Sciatic nerve (tissue), 2 donors: ENCODE measurements around the gene MMP25. TPM values are rescaled to one million over a fixed set of nuclear protein-coding genes. Genes with fewer than 3 reads are reported as not detected.

Source experiments
- ATAC-seq: fragments of 200-7000 bp; cut with Tn5 transposase; one replicate; pipeline ENCODE4 v1.9.1; 2020; ENCODE audit warnings: mild to moderate bottlenecking, moderate library complexity
- DNase-seq: peaks from one replicate; pipeline ENCODE4 v3.0.0-alpha.2; 2020; ENCODE audit warnings: low spot score
- intact Hi-C: fragments of 100-400 bp; cut with DNase I; formaldehyde crosslinking; loops from one replicate; pipeline ENCODE4 v1.14.2; 2022
- total RNA-seq: library from RNA; stranded (reverse); fragmentation: NEBNext Ultra II Directional; extraction: Animal tissue kit (Norgen Biotek cat#: 25700); gene quantifications from one replicate; pipeline ENCODE4 v1.2.1, GENCODE V29; 2021
- donor health status: DM: no; HTN: no; CAD: no.
- donor health status: DM: no; HTN: no; CAD: no.

Gene MMP25
- total RNA-seq, 1 donor from 2014 or later = 9.1 TPM

DNA sequence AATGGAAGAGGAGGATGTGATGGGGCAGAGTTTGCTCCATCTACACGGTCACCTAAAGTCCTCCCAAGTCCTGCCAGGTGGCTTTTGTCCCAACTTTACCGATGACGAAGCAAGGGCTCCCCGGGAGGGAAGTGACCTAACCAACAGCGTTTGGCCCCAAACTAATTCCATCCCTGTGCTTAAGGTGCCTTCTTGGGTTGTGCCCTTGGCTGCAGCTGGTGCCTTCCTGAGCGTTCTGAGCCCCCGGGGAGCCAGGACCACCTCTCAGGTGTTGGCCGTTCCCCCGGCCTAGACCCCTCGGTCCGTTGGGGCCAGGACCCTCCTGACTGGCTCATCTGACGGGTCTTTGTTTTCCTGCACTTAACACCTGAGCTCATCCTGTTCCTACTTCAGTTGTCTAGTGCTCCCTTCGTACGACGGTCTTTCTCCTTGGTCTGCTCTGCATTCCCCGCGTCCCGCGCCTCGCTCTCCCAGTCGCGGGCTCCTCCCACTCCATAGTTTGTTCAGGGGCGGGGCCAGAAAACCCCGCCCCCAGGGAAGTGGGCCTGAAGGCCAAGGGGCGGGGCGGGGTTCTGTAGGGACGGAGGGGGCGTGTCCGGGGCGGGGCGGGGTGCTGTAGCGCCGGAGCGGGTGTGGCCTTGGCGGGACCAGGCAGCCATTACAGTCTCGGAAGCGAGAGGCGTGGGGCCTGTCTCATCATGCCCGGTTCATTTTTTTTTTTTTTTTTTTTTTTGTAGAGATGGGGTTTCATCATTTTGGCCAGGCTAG lies 53.6 kb downstream of the MMP25 start:
- intact Hi-C loops = no loop called here
- peak; percentile 91 for ATAC-seq
- DNase-seq = peak; percentile 89

DNA sequence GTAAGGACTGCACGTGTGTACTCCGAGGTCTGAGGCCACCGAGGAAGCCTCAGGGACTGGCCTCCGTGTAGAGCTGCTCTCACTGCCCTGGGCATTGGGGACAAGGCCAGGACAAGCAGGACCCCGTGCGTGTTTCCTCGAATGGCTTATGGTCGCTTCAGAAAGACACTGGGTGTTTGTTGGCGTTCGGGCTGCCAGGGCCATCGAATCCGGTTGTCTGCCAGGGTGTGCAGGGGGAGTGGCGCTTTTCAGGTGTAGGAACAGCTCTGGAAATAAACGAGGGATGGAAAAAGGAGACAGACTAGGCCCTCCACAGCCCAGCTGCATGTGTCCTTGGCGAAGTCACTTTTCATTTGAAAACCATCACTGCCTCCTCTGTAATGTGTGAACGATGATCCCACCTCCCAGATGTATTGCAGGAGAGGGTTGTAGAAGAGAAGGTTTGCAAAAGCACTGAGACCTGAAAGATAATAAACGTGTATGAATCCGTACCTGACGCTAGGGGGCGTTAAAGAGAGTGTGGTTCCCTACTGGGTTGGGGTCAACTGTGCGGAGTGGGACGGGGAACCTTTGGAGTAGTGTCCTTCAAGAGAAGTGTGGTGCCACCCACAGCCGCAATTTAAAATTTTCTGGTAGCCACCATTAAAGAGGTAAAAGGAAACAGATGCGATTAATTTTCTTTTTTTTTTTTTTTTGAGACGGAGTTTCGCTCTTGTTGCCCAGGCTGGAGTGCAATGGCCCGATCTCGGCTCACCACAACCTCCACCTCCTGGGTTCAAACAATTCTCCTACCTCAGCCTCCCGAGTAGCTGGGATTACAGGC lies 54.9 kb downstream of the MMP25 start:
- no peak for ATAC-seq
- intact Hi-C loops = no loop called here
- no peak for DNase-seq

DNA sequence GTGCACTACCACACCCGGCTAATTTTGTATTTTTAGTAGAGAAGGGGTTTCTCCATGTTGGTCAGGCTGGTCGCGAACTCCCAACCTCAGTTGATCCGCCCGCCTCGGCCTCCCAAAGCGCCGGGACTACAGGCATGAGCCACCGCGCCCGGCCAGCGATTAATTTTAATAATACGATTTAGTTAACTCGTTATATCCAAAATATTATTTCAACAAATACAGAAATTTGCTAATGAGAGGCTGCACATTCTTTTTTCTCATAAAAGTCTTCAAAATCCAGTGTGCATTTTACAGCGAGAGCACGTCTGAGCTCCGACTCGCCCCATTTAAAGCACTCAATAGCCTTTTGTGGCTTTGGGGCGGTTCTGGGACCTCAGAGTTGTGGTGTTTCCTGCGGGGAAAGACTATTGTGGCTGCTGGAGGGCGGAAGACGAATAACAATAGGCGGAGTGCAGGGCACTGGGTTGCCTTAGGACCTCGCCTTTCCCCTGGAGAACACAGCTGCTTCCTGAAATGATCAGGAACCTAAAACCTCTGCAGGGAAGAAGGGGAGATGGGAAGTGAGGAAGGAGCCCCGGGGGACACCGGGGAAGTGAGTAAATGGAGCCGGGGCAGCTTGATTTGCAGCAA lies 55.6 kb downstream of the MMP25 start:
- intact Hi-C loops = no loop called here
- DNase-seq (no peak), ATAC-seq (peak; percentile 9)

DNA sequence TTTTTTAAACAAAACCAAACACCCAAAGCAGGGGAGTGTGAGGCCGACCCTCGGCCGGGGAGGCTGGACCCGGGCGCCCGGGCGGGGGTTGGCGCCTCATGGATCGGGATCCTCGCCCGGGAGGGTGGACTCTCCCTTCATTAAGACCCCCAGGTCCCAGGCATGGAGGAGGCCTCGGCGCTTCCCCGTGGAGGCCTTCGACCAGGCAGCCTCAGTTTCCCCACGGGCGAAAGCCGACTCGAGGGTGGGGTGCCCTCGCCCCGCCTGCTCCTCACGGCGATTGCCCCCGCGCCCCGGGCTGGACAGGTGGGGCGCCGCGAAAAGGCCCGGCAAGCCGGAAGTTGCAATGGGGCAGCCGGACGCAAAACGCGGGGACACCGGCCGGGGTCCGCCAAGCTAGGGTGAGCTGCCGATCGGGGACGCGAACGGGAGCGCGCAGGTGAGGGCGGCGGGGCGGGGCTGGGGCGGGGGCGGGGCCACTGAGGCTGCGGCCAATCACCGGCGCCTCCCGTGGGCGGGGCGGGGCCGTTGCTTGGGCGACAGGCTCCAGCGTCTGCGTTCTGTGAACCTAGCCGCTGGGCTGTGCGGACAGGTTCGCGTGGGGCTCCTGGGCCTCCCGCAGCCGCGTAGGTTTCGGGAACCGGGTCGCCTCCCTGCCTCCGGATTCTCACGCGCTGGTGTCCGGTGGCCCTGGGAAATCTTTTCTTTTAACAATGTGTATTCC lies 60.0 kb downstream of the MMP25 start:
- DNase-seq (peak; percentile 91), ATAC-seq (peak; percentile 94)
- intact Hi-C loops = no loop called here

Other genes with a start within 250 kb of the MMP25 start
- not detected for gene PRSS41, start 248.1 kb upstream of the MMP25 start, total RNA-seq
- gene PRSS21, start 229.3 kb upstream of the MMP25 start, total RNA-seq = 0.40 TPM
- gene ZG16B, start 216.3 kb upstream of the MMP25 start, total RNA-seq = not detected
- gene PRSS22, start 188.4 kb upstream of the MMP25 start, total RNA-seq = 0.36 TPM
- gene FLYWCH2, start 163.3 kb upstream of the MMP25 start, total RNA-seq = 17.7 TPM
- gene FLYWCH1, start 134.6 kb upstream of the MMP25 start, total RNA-seq = 72.5 TPM
- not detected for gene KREMEN2, start 82.3 kb upstream of the MMP25 start, total RNA-seq
- 6.6 TPM for gene PAQR4, start 77.2 kb upstream of the MMP25 start, total RNA-seq
- gene PKMYT1, start 66.1 kb upstream of the MMP25 start, total RNA-seq = 1.9 TPM
- 0.53 TPM for gene CLDN9, start 33.6 kb upstream of the MMP25 start, total RNA-seq
- not detected for gene CLDN6, start 28.4 kb upstream of the MMP25 start, total RNA-seq
- gene TNFRSF12A, start 26.2 kb upstream of the MMP25 start, total RNA-seq = 13.6 TPM
- 65.9 TPM for gene HCFC1R1, start 22.6 kb upstream of the MMP25 start, total RNA-seq
- 13.6 TPM for gene THOC6, start 22.5 kb upstream of the MMP25 start, total RNA-seq
- gene BICDL2, start 9.6 kb upstream of the MMP25 start, total RNA-seq = 0.22 TPM
- 32.6 TPM for gene IL32, start 19.1 kb downstream of the MMP25 start, total RNA-seq
- not detected for gene ZSCAN10, start 52.7 kb downstream of the MMP25 start, total RNA-seq
- gene ZNF205, start 66.0 kb downstream of the MMP25 start, total RNA-seq = 12.3 TPM
- 9.0 TPM for gene ZNF213, start 88.5 kb downstream of the MMP25 start, total RNA-seq
- gene OR1F1, start 141.6 kb downstream of the MMP25 start, total RNA-seq = not detected
- 7.4 TPM for gene ZNF200, start 188.6 kb downstream of the MMP25 start, total RNA-seq
- 3.0 TPM for gene MEFV, start 210.1 kb downstream of the MMP25 start, total RNA-seq
- 31.4 TPM for gene ZNF263, start 236.9 kb downstream of the MMP25 start, total RNA-seq